GM21515 (cell line): ENCODE data around the gene MTPN.

ENCODE experiments used
- ATAC-seq: cut with Tn5 transposase; IDR thresholded peaks from one replicate; pipeline ENCODE4 v1.9.1; 2021; ENCODE audit not compliant: unreplicated experiment

Gene MTPN

DNA sequence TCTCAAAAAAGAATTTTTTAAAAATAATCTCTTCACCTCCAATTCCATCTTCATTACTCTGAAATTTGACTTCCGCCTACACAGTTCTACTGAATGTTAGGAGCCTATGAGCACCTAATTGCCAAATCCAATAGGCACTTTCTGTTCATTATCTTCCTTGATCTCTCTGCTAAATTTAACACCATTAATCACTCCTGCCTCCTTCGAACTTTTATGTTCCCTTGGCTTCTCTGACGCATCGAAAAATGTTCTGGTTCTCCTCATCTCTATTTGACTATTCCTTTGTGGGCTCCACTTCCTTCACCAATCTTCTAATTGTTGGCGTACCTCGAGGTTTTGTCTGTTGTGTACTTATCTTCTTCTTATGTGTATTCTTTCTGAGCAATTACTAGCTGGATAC, 87.3 kb downstream of the MTPN start:
- ATAC-seq, result no peak

DNA sequence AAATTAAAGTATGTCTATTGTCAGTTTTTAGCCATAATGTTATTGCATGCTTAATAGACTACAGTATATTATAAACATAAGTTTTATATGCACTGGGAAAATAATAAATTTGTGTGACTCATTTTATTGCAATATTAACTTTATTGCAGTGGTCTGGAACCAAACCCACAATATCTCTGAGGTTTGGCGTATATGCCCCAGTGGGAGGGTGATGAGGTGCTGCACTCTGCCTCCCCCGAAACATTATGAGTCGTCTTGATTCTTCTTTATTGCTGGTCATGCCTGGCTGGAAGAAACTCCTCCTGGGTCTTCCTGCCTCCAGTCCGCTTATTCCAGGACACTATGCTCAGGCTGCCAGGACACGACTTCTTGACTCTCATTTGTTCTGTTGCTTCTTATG, 88.4 kb downstream of the MTPN start:
- ATAC-seq, result no peak

DNA sequence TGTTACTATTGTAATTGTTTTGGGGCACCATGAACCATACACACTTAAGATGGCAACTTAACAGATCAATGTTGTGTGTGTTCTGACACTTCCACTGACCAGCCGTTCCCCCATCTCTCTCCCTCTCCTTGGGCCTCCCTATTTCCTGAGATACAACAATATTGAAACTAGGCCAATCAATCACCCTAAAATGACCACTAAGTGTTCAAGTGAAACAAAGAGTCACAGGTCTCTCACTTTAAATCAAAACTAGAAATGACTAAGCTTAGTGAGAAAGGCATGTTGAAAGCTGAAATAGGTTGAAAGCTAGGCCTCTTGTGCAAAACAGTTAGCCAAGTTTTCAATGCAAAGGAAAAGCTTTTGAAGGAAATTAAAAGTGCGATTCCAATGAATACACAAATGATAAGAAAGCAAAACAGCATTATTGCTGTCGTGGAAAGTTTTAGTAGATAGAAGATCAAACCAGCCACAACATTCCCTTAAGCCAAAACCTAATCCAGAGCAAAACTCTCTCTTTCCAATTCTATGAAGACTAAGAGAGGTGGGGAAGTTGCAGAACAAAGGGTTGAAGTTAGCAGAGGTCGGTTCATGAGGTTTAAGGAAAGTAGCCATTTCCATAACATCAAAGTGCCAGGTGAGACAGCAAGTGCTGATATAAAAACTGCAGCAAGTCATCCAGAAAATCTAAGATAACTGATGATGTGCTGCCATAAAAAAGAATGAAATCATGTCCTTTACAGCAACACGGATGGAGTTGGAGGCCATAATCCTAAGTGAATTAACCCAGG, 90.6 kb downstream of the MTPN start:
- ATAC-seq, result no peak

DNA sequence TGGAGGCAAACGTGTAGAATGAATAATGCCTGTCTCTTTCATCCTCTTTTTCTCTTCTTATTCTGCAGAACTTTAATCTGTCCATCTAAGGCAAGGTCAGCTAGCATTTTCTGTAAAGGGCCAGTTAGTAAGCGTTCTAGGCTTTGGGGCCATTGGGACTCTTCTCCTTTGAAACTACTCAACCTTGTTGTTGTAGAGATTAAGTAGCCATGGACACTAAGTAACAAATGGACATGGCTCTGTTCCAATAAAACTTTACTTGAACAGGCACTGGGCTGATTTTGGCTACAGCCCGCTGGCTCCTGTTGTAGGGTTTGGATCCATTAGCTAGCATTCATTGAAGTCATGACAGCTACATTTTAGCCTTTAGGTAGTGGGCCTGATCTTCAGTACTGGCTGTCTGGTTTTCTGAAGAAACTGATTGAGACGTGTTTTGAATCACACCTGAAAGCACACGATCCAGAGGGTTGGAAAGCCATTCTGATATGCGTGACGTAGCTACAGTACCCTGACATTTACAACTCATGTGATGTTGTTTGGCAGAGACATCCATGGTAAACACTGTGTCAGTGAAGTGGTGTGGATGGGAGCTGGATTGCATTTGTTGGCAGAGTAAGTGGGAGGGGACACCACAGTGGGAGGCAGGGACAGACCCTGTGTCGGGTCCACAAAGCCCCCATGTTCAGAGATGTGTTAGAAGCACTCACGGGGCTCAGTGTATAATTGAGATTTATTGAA, 92.5 kb downstream of the MTPN start:
- ATAC-seq, result no peak

DNA sequence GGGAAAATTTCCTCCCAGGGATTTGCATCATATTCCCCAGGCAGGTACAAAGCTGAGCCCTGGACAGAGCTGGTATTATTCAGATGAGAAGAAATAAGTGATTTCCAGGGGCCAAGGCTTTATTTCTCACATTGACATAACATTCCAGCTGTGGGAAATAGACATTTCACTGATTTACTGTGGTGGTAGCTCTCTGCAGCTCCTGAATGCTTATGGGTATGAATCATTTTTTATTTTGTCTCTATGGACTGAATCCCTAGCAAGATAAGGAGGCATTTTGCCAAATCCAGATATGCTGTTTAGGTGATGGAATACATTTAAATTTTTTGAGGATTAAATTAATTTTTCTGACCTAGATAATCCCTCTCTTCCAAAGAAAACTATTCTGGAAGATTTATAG, 97.9 kb downstream of the MTPN start:
- ATAC-seq, result no peak

DNA sequence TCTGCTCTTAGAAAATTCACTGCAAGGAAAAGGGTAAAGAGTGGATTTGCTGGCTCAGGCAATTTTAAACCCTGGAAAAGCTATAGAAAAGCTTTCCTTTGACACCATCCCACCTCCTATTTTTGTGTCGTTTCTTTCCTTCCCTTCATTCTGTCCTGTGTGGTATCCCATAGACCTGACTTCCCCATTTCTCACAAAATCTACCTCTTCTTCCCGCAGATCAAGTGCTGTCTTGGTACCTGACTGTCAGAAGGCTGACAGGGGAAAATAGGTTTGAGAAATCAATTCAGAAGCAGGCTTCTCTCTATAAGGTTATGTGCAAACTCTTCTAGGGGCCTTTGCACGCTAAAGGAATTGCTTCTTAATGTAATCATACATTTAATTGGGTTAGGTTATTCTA, 98.9 kb downstream of the MTPN start:
- ATAC-seq, result no peak

DNA sequence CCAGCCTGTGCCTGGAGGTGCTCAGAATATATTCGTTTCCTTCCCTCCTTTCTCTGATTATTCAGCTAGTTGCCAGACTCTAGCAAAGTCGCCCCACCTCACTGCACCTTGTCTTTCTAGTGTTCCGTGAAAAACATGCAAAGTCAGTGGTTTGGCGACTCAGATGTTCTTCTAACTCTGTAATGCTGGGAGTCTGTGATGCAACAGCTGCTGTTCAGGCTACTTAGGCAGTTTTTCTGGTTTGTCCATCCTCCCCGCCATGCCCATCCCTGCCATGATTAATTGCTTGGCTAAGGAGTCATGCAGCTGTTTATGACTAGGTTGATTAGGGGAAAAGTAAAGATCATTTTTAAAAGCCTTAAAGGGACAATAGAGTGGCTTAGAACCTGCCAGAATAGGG, 99.4 kb downstream of the MTPN start:
- no peak for ATAC-seq
